HG02759 (cell line): ENCODE results near the gene CAMTA1.

Experiments used
- ATAC-seq: cut with Tn5 transposase; IDR thresholded peaks from one replicate; pipeline ENCODE4 v1.9.1; 2021; ENCODE audit warnings: mild to moderate bottlenecking, moderate library complexity; ENCODE audit not compliant: unreplicated experiment

Gene CAMTA1

GRCh38 chr1:7454895-7455784 is 669.9 kb downstream of the CAMTA1 start:
- ATAC-seq: no peak

DNA sequence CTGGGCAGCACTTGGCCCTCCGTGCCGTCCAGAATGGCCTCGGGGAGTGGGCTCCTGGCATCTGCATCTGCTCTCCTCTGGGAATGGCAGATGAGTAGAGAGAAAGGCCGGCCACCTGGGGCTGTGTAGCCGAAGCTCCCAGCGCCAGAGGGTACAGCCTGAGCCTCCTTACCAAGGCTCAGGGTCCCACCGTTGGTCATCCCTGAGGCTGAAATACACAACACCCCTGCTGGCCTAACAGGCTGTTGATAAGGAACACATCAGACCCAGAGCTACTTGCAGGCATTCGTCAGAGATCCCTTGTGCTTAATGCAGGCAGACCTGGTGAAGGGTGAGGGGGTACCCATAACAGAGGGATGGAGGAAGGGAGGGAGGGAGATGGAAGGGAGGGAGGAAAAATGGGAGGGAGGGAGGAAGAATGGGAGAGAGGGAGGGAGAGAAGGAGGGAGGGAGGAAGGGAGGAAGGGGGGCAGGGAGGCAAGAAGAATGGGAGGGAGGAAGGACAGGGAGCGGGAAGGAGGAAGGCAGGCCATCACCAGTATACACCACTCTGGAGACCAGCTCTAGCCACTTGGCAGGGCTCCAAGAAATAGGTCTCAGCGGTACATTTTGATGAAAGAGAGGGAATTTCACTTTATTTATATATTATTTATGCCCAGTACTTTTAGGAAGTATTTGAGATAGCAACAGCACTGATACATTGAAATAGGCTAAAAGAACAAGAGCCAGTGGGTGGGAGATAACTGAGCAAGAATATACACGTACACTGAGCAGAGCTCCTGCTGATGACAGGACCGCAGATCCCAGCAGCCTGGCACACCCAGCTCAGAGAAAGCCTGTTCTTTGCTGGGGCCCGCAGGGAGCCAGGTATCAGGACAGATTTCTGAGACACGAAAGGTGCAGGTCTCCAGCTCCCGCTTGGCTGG is 670.8 kb downstream of the CAMTA1 start:
- no peak for ATAC-seq

DNA sequence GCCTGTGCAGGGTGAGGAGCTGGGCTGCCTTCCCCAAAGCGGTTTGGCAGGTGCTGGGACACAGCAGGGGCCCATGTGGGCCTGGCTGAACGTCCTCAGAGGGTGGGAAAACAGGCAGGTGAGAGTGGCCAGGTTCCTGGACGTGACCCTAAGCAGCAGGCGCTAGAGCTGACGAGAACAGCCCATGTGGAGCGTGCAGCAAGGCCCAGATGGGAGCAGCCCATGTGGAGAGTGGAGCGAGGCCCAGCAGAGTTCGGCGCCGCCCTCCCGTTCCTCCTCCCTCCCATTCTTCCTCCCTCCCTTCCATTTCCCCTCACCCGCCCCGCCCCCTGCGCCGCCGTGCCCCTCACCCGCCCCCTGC is 671.4 kb downstream of the CAMTA1 start:
- ATAC-seq: no peak

GRCh38 chr1:7457811-7458210 is 672.6 kb downstream of the CAMTA1 start:
- ATAC-seq: no peak

GRCh38 chr1:7458946-7459345 is 673.7 kb downstream of the CAMTA1 start:
- no peak for ATAC-seq

DNA sequence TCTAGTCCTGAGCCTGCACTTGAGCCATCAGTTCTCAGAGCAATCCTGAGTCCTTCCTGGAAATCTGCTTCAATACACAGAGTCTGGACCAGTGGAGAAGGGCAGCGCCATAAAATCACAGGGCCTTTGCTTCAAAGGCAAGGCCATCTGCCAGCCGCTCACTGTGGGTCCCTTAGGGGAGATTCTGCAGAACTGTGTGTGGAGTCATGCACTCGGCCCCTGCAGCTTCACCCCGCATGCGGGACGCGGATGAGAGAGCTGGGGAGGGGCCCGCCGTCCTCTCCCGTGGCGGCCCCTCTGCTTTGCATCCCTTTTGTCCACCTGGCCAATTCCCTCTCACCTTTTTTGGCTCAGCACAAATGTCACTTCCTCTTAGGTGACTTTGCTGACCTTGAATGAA is 674.7 kb downstream of the CAMTA1 start:
- no peak for ATAC-seq

DNA sequence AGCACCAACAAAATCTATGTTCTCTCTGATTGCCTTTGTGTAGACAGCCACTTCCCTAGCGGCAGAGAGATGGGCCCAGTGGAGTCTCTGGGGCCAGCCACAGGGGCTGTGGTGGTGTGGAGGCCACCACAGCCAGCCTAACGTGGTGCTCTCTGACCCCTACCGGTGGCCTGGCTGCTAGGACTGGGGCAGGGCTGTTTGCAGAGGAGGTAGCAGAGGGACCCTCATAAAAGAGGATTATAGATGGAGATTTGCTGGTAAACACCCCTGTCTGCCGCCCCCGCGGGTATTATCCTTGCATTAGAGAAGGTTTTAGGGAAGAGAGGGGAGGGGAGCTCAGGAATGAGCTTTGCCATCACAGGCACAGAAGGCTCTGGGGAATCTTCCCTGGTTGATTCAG is 675.6 kb downstream of the CAMTA1 start:
- ATAC-seq: no peak

DNA sequence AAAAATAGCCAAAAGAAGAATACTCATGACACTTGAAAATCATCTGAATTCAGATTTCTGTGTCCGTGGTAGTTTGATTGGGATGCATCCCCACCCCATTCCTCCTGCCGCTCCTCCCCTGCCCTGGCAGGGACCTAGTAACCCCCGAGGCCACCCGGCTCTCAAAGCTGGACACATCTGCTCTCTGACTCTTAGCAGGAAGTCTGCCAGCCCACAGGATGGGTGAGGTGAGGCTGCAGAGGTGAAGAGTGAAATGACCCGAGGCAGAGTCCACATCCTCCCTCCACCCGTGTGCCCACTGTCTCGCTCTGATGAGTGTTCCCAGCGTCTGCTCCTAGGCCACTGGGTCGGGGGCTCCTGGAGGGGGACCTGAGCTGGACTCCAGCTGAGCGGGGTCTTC is 677.4 kb downstream of the CAMTA1 start:
- no peak for ATAC-seq

DNA sequence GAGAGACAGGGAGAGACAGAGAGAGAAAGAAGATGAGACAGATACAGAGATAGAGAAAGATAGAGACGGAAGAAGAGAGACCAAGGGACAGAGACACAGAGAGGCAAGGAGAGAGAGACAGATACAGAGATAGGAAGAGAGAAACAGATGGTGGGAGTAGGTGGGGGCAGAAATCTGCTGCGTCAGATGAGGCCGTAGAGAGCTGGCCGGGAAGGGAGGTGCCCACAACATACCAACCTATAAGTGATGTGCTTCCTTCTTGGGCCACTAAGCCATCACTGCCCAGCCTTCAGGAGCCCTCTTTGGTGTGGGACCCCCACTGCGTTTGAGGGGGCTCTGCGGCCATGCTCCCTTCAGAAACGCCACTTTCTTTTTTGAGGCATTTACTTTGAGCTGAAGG is 678.3 kb downstream of the CAMTA1 start:
- ATAC-seq: no peak

GRCh38 chr1:7464736-7465135 is 679.5 kb downstream of the CAMTA1 start:
- no peak for ATAC-seq

DNA sequence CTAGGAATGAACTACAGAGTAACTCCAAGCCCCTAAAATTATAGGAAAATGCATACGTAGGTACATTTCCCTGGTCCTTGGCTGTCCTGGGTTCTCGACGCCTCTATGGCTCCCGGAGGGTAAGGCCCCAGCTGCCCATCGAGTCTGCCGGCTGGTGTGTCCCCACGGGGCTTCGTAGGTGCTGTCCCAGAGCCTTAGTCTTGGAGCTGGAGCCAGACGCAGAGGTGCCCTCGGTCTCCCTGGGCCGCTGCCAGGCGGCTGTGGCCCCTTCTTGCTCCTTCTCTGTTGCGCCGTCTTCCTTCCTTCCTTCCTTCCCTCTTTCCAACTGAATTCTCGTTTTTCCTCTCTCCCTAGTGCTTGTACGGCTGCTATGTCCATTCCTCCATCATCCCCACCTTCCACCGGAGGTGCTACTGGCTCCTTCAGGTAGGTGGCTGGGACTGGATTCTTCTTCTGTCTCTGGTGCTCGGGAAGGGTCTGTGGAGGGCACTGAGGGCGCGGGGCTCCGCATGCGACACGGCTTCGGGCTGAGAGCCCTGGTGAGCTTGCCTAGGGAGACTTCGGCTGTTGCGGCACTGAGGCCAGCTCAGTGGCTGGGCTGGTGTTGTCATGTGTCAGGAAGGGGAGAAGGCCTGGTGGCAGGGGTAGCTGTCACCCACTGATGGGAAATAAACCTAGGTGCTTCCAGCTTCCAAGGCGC is 682.4 kb downstream of the CAMTA1 start:
- no peak for ATAC-seq

GRCh38 chr1:7468248-7468647 is 683.0 kb downstream of the CAMTA1 start:
- no peak for ATAC-seq

- ATAC-seq: no peak
Observed at GRCh38 chr1:7469255-7469938, 684.1 kb downstream of the CAMTA1 start.

DNA sequence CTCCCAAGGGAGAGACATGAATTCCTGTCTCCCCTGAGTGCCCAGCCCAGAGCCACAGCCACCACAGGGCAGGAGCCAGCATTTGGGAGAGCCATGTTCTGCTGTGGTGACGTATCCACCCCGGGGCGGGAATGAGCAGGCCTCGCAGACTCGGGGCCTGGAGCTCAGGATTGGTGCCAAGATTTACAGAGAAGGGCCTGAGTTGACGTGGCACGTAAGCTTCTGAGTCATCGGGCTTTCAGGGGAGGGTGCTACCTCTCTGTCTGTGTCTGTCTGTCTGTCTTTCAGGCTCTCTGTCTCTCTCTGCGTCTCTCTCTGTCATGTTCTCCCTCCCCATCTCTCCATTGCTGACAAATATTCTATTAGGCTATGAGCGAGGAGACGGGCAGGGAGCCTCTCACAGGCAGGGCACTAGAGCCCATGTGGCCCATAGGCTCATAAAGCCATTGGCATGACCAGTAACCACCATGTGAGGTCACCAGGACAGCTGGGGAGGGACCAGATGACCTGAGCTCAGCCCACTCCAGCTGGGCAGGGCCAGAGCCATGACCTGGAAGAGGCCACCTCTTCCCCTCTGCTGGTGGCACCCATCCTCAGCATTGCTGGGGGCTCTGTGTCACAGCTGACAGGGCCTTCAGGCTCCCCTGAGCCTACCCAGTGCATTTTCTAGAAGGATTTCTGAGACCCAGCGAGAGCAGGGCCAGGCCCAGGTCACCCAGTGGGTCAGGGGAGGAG is 685.8 kb downstream of the CAMTA1 start:
- ATAC-seq: no peak

DNA sequence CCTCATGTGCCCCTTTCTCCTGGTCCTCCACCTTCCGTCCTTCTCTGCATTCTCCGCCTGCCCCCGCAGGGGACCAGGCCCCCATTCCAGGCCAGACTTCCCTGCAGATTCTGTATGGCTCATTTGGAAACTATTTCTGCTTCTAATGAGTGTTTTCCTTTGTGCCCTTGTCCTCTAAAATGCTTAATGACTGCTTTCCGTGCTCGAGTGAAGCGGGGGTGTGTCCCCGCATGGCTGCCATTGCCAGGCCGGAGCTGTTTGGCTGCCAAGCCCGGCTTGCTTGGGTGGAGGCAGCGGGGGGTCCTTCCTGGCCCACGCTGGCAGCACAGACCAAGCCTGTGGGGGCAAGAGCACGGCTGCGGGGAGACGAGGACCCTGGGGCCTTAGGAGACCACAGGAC is 686.6 kb downstream of the CAMTA1 start:
- no peak for ATAC-seq

GRCh38 chr1:7473223-7474142 is 688.2 kb downstream of the CAMTA1 start:
- ATAC-seq: no peak

DNA sequence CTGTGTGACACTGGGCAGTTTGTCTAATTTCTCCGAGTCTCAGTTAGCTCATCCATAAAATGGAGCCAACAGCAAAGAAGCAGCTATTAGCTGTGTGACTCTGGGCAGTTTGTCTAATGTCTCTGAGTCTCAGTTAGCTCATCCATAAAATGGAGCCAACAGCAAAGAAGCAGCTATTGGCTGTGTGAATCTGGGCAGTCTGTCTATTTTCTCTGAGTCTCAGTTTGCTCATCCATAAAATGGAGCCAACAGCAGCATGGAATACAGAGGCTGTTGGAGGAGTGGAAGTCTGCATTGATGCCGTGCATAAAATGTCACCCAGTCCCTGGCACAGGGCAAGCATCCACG is 688.9 kb downstream of the CAMTA1 start:
- no peak for ATAC-seq

DNA sequence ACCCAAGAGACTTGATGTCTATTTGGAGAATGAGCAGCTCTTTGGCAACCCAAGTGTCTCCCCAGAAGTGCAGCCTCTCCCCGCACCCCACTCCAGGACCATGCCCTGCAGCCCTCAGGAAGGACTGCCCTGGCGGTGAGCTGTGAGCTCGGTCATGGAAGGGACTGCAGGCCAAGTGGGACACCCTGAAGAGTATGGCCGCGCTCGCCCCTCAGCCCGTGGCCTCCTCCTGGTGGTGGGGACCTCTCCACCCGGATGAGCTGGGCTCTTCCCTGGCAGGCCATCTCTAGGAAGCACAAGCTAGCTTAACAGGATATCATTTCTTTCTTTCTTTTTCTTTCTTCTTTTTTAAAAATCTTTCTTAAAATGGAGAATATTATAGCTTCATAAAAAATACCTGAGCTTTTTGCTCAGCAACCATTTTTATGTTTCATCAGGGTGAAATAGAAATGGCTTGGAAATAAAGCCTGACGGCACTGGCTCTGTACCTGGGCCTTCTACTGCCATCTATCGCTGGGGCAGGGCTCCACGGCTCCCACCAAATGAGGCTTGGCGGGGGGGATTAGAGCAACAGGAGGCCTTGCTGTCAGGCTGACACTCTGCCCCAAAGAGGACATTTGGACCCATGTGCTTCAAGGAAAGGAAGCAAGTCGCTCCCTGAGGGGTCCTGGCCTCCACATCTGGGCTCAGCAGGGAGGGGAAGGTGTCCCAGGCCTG is 689.7 kb downstream of the CAMTA1 start:
- no peak for ATAC-seq
